ENCODE data around the gene SOX6. TPM values are rescaled to one million over a fixed set of nuclear protein-coding genes. Genes with fewer than 3 reads are reported as not detected.
"Not testable (repeated sequence)": the region's sequence is repeated elsewhere in the genome, so short reads cannot be mapped to it uniquely, and the experiment has no call there.

The SOX6 gene
- total RNA-seq, 1 donor from 2014 or later: 1.4 TPM

DNA sequence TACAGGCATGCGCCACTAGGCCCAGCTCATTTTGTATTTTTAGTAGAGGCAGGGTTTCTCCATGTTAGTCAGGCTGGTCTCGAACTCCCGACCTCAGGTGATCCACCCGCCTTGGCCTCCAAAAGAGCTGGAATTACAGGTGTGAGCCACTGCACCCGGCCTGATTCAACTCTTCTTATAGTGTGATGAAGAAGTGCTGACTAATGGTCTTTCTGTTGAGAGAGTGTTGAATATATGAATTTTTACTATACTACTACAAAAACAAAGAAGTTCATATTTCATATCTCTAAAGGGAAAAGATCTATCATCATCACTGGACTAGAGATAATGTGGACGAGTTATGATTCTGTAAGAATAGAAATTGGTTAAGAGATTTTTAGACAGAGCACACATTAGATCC, 320.1 kb downstream of the SOX6 start:
- no peak for DNase-seq
- TF ChIP-seq, protein P1, sequence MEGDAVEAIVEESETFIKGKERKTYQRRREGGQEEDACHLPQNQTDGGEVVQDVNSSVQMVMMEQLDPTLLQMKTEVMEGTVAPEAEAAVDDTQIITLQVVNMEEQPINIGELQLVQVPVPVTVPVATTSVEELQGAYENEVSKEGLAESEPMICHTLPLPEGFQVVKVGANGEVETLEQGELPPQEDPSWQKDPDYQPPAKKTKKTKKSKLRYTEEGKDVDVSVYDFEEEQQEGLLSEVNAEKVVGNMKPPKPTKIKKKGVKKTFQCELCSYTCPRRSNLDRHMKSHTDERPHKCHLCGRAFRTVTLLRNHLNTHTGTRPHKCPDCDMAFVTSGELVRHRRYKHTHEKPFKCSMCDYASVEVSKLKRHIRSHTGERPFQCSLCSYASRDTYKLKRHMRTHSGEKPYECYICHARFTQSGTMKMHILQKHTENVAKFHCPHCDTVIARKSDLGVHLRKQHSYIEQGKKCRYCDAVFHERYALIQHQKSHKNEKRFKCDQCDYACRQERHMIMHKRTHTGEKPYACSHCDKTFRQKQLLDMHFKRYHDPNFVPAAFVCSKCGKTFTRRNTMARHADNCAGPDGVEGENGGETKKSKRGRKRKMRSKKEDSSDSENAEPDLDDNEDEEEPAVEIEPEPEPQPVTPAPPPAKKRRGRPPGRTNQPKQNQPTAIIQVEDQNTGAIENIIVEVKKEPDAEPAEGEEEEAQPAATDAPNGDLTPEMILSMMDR (IDR thresholded peaks at IDR 0.05; ENCODE audit: partially characterized antibody, unreplicated experiment): no peak
- Mint-ChIP-seq H3K9me3 (ENCODE audit: unreplicated experiment) (no peaks in the 10 kb centered on the region), H3K27ac (ENCODE audit: unreplicated experiment) (no peak overlapping the region), H3K4me3 (ENCODE audit: unreplicated experiment) (no peak overlapping the region), H3K4me1 (ENCODE audit: low read depth, unreplicated experiment) (no peaks in the 10 kb centered on the region), H3K36me3 (ENCODE audit: unreplicated experiment) (no peaks in the 10 kb centered on the region), H3K27me3 (ENCODE audit: unreplicated experiment) (no peaks in the 10 kb centered on the region)

GRCh38 chr11:16034074-16034473, 322.3 kb downstream of the SOX6 start:
- no peak for DNase-seq
- Mint-ChIP-seq H3K4me1 (ENCODE audit: low read depth, unreplicated experiment) (no peaks in the 10 kb centered on the region), H3K36me3 (ENCODE audit: unreplicated experiment) (no peaks in the 10 kb centered on the region), H3K9me3 (ENCODE audit: unreplicated experiment) (no peaks in the 10 kb centered on the region), H3K4me3 (ENCODE audit: unreplicated experiment) (no peak overlapping the region), H3K27ac (ENCODE audit: unreplicated experiment) (no peak overlapping the region), H3K27me3 (ENCODE audit: unreplicated experiment) (no peaks in the 10 kb centered on the region)
- TF ChIP-seq, protein P1 (IDR thresholded peaks at IDR 0.05; ENCODE audit: partially characterized antibody, unreplicated experiment): no peak

- Mint-ChIP-seq H3K36me3 (ENCODE audit: unreplicated experiment) (no peaks in the 10 kb centered on the region), H3K9me3 (ENCODE audit: unreplicated experiment) (no peaks in the 10 kb centered on the region), H3K4me1 (ENCODE audit: low read depth, unreplicated experiment) (no peaks in the 10 kb centered on the region), H3K4me3 (ENCODE audit: unreplicated experiment) (no peak overlapping the region), H3K27me3 (ENCODE audit: unreplicated experiment) (no peaks in the 10 kb centered on the region), H3K27ac (ENCODE audit: unreplicated experiment) (no peak overlapping the region)
- TF ChIP-seq, protein P1 (IDR thresholded peaks at IDR 0.05; ENCODE audit: partially characterized antibody, unreplicated experiment): no peak
- no peak for DNase-seq
These were observed 323.4 kb downstream of the SOX6 start for GRCh38 chr11:16032974-16033373.

GRCh38 chr11:16031210-16031609, 325.1 kb downstream of the SOX6 start:
- Mint-ChIP-seq H3K4me3 (ENCODE audit: unreplicated experiment) (no peak overlapping the region), H3K4me1 (ENCODE audit: low read depth, unreplicated experiment) (no peaks in the 10 kb centered on the region), H3K27ac (ENCODE audit: unreplicated experiment) (no peak overlapping the region), H3K27me3 (ENCODE audit: unreplicated experiment) (no peaks in the 10 kb centered on the region), H3K9me3 (ENCODE audit: unreplicated experiment) (no peaks in the 10 kb centered on the region), H3K36me3 (ENCODE audit: unreplicated experiment) (no peaks in the 10 kb centered on the region)
- TF ChIP-seq, protein P1 (IDR thresholded peaks at IDR 0.05; ENCODE audit: partially characterized antibody, unreplicated experiment): no peak
- DNase-seq: no peak

GRCh38 chr11:16030664-16031063, 325.7 kb downstream of the SOX6 start:
- no peak overlapping the region for H3K4me3 Mint-ChIP-seq (ENCODE audit: unreplicated experiment)
- no peaks in the 10 kb centered on the region for H3K4me1 Mint-ChIP-seq (ENCODE audit: low read depth, unreplicated experiment)
- H3K27me3 Mint-ChIP-seq (ENCODE audit: unreplicated experiment): no peaks in the 10 kb centered on the region
- no peak for DNase-seq
- H3K36me3 Mint-ChIP-seq (ENCODE audit: unreplicated experiment): no peaks in the 10 kb centered on the region
- no peak overlapping the region for H3K27ac Mint-ChIP-seq (ENCODE audit: unreplicated experiment)
- H3K9me3 Mint-ChIP-seq (ENCODE audit: unreplicated experiment): no peaks in the 10 kb centered on the region
- TF ChIP-seq, protein P1 (IDR thresholded peaks at IDR 0.05; ENCODE audit: partially characterized antibody, unreplicated experiment): no peak

DNA sequence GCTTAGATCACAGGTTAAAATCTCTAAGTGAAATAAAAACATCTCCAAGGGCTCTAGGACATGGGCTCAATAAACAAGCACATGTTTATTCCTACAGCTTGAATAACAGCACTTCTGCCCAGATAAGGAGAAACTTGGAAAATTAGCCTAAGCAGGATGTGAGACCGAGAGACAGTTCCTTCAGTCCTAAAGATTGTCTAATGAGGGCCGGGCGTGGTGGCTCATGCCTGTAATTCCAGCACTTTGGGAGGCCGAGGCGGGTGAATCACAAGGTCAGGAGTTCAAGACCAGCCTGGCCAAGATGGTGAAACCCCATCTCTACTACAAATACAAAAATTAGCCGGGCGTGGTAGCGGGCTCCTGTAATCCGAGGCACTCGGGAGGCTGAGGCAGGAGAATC, 327.2 kb downstream of the SOX6 start:
- not testable (repeated sequence) for H3K36me3 Mint-ChIP-seq (ENCODE audit: unreplicated experiment); H3K27me3 Mint-ChIP-seq (ENCODE audit: unreplicated experiment); DNase-seq; H3K4me1 Mint-ChIP-seq (ENCODE audit: low read depth, unreplicated experiment); H3K27ac Mint-ChIP-seq (ENCODE audit: unreplicated experiment); H3K4me3 Mint-ChIP-seq (ENCODE audit: unreplicated experiment); H3K9me3 Mint-ChIP-seq (ENCODE audit: unreplicated experiment)
